Nephron (organoid): ENCODE results near the gene SF3A1.

Source experiments
- H3K27ac Mint-ChIP-seq, 3 experiments: 2 replicates each; pipeline ENCODE4 v1.8.0; 2020; ENCODE audit warnings: mixed read lengths in 3 of 3, mild to moderate bottlenecking in 2 of 3, moderate library complexity in 1 of 3
- H3K27me3 Mint-ChIP-seq: 2 replicates; pipeline ENCODE4 v1.8.0; 2021; ENCODE audit warnings: low read depth, mild to moderate bottlenecking, moderate library complexity, mixed read lengths
- H3K36me3 Mint-ChIP-seq: 2 replicates; pipeline ENCODE4 v1.8.0; 2020; ENCODE audit warnings: low read depth, mixed read lengths
- H3K4me1 Mint-ChIP-seq: 2 replicates; pipeline ENCODE4 v1.8.0; 2020; ENCODE audit warnings: mixed read lengths
- H3K4me3 Mint-ChIP-seq, 3 experiments: 2 replicates each; pipeline ENCODE4 v1.8.0; 2020; ENCODE audit warnings: mild to moderate bottlenecking in 3 of 3, mixed read lengths in 3 of 3, moderate library complexity in 2 of 3
- H3K9me3 Mint-ChIP-seq: 2 replicates; pipeline ENCODE4 v1.8.0; 2020; ENCODE audit warnings: mixed read lengths
- TF ChIP-seq, protein P1 (sequence below), 3 experiments: fragments of 200-600 bp; sonication (generic); IDR thresholded peaks; one replicate each; pipeline ENCODE4 v1.5.0; 2021; ENCODE audit warnings: antibody characterized with exemption in 3 of 3; ENCODE audit not compliant: unreplicated experiment in 3 of 3

The SF3A1 gene

DNA sequence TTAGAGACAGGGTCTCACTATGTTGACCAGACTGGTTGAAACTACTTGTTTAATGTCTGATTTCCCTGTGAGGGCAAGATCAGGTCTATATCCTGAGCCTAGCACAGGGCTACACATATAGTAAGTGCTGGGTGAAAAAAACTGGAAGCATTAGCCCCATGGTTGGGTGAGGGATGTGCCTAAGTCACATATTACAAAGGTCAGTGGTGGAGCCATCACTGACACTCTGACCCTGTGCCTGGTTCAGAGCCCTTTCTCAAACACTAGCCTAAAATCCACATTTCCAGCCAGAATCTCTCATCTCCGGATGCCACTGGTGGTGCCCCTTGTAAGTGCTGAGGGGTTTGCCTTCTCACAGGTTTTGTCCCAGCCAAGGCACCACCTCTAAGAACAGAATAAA, 38.9 kb downstream of the SF3A1 start:
- Mint-ChIP-seq H3K9me3 (no peaks in the 10 kb centered on the region), H3K36me3 (peaks cover 3% of the 10 kb centered on the region), H3K27me3 (peaks cover 5% of the 10 kb centered on the region), H3K4me1 (peaks cover 9% of the 10 kb centered on the region), H3K4me3 (no peak overlapping the region), H3K27ac (no peak overlapping the region)
- TF ChIP-seq, protein P1, sequence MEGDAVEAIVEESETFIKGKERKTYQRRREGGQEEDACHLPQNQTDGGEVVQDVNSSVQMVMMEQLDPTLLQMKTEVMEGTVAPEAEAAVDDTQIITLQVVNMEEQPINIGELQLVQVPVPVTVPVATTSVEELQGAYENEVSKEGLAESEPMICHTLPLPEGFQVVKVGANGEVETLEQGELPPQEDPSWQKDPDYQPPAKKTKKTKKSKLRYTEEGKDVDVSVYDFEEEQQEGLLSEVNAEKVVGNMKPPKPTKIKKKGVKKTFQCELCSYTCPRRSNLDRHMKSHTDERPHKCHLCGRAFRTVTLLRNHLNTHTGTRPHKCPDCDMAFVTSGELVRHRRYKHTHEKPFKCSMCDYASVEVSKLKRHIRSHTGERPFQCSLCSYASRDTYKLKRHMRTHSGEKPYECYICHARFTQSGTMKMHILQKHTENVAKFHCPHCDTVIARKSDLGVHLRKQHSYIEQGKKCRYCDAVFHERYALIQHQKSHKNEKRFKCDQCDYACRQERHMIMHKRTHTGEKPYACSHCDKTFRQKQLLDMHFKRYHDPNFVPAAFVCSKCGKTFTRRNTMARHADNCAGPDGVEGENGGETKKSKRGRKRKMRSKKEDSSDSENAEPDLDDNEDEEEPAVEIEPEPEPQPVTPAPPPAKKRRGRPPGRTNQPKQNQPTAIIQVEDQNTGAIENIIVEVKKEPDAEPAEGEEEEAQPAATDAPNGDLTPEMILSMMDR (IDR thresholded peaks at IDR 0.05; ENCODE audit: unreplicated experiment in 3 of 3), result no peak

GRCh38 chr22:30315962-30316576, 40.6 kb downstream of the SF3A1 start:
- H3K4me1 Mint-ChIP-seq, result peaks cover 20% of the 10 kb centered on the region
- H3K4me3 Mint-ChIP-seq, result no peak overlapping the region
- no peak overlapping the region for H3K27ac Mint-ChIP-seq
- TF ChIP-seq, protein P1 (IDR thresholded peaks at IDR 0.05; ENCODE audit: unreplicated experiment in 3 of 3), result no peak
- H3K36me3 Mint-ChIP-seq, result peaks cover 3% of the 10 kb centered on the region
- H3K9me3 Mint-ChIP-seq, result no peaks in the 10 kb centered on the region
- H3K27me3 Mint-ChIP-seq, result peaks cover 5% of the 10 kb centered on the region

GRCh38 chr22:30314915-30315314, 41.8 kb downstream of the SF3A1 start:
- Mint-ChIP-seq H3K27ac (no peak overlapping the region), H3K27me3 (peaks cover 5% of the 10 kb centered on the region), H3K36me3 (no peaks in the 10 kb centered on the region), H3K9me3 (no peaks in the 10 kb centered on the region), H3K4me3 (no peak overlapping the region), H3K4me1 (peaks cover 30% of the 10 kb centered on the region)
- TF ChIP-seq, protein P1 (IDR thresholded peaks at IDR 0.05; ENCODE audit: unreplicated experiment in 3 of 3), result no peak

- TF ChIP-seq, protein P1 (IDR thresholded peaks at IDR 0.05; ENCODE audit: unreplicated experiment in 3 of 3), result no peak
- peaks cover 5% of the 10 kb centered on the region for H3K27me3 Mint-ChIP-seq
- H3K4me3 Mint-ChIP-seq, result no peak overlapping the region
- H3K9me3 Mint-ChIP-seq, result no peaks in the 10 kb centered on the region
- peak overlapping the region; percentile 16 to 52 (median 46) for H3K27ac Mint-ChIP-seq
- peaks cover 31% of the 10 kb centered on the region for H3K4me1 Mint-ChIP-seq
- H3K36me3 Mint-ChIP-seq, result no peaks in the 10 kb centered on the region
Observed at GRCh38 chr22:30313527-30314363, 42.9 kb downstream of the SF3A1 start.

- H3K9me3 Mint-ChIP-seq, result no peaks in the 10 kb centered on the region
- no peaks in the 10 kb centered on the region for H3K36me3 Mint-ChIP-seq
- H3K27me3 Mint-ChIP-seq, result no peaks in the 10 kb centered on the region
- peak overlapping the region in 2 of 3 experiments; percentile 9 to 25 for H3K27ac Mint-ChIP-seq
- TF ChIP-seq, protein P1 (IDR thresholded peaks at IDR 0.05; ENCODE audit: unreplicated experiment in 3 of 3), result no peak
- no peak overlapping the region for H3K4me3 Mint-ChIP-seq
- peaks cover 45% of the 10 kb centered on the region for H3K4me1 Mint-ChIP-seq
Observed at GRCh38 chr22:30312053-30312452, 44.6 kb downstream of the SF3A1 start.
